HG03520 (cell line): Measurements from ENCODE around the gene ALKBH1.
"Not testable (repeated sequence)": the region's sequence is repeated elsewhere in the genome, so short reads cannot be mapped to it uniquely, and the experiment has no call there.

Source experiments
- ATAC-seq: cut with Tn5 transposase; IDR thresholded peaks from one replicate; pipeline ENCODE4 v1.9.1; 2021; ENCODE audit warnings: mild to moderate bottlenecking, moderate library complexity; ENCODE audit not compliant: unreplicated experiment

ALKBH1 gene

GRCh38 chr14:77707724-77708408 is at the start of gene ALKBH1, which contains the start of gene SLIRP:
TSS of gene ALKBH1 (minus strand) at chr14:77708023. CDS start at chr14:77708004, 19 bp downstream.
TSS of gene SLIRP (plus strand) at chr14:77708103. CDS start at chr14:77708112, 9 bp downstream.
- peak; percentile 93 for ATAC-seq

- ATAC-seq, result no peak
Measured at GRCh38 chr14:77752799-77753516, 45.1 kb upstream of the ALKBH1 start.

- ATAC-seq, result no peak
Measured at GRCh38 chr14:77752266-77752665, 44.4 kb upstream of the ALKBH1 start.

- not testable (repeated sequence) for ATAC-seq
Measured at GRCh38 chr14:77747425-77747824, 39.6 kb upstream of the ALKBH1 start.

- ATAC-seq, result no peak
Measured at GRCh38 chr14:77746064-77746702, 38.4 kb upstream of the ALKBH1 start.

- no peak for ATAC-seq
Measured at GRCh38 chr14:77741438-77741837, 33.6 kb upstream of the ALKBH1 start.

GRCh38 chr14:77738559-77739250 is 30.9 kb upstream of the ALKBH1 start:
- peak; percentile 67 for ATAC-seq

- no peak for ATAC-seq
Measured at GRCh38 chr14:77730976-77731497, 23.2 kb upstream of the ALKBH1 start.

GRCh38 chr14:77722301-77722700 is 14.5 kb upstream of the ALKBH1 start:
- no peak for ATAC-seq

- no peak for ATAC-seq
Measured at GRCh38 chr14:77721437-77721836, 13.6 kb upstream of the ALKBH1 start.

- no peak for ATAC-seq
Measured at GRCh38 chr14:77717608-77718305, 9.9 kb upstream of the ALKBH1 start.

- no peak for ATAC-seq
Measured at GRCh38 chr14:77714926-77715325, 7.1 kb upstream of the ALKBH1 start.

- ATAC-seq, result no peak
Measured at GRCh38 chr14:77710364-77710763, 2.5 kb upstream of the ALKBH1 start.

- no peak for ATAC-seq
Measured at GRCh38 chr14:77709412-77709811, 1.6 kb upstream of the ALKBH1 start.

- no peak for ATAC-seq
Measured at GRCh38 chr14:77708749-77709148, 926 bp upstream of the ALKBH1 start.

GRCh38 chr14:77707355-77707723 is 484 bp downstream of the ALKBH1 start:
- ATAC-seq, result peak; percentile 20

- ATAC-seq, result no peak
Measured at GRCh38 chr14:77691259-77691658, 16.6 kb downstream of the ALKBH1 start.

- no peak for ATAC-seq
Measured at GRCh38 chr14:77682158-77682553, 25.7 kb downstream of the ALKBH1 start.

- ATAC-seq, result no peak
Measured at GRCh38 chr14:77681196-77682157, 26.3 kb downstream of the ALKBH1 start.
